Measurements from ENCODE around the gene ATP5MC3.
"Not testable (repeated sequence)": the region's sequence is repeated elsewhere in the genome, so short reads cannot be mapped to it uniquely, and the experiment has no call there.

Gene ATP5MC3

GRCh38 chr2:175181104-175181876 lies at the start of gene ATP5MC3:
Gene ATP5MC3 (minus strand): TSS chr2:175181710. CDS start chr2:175181393, 317 bp downstream.
- peaks cover 38% of the 10 kb centered on the region for H3K4me1 Mint-ChIP-seq (ENCODE audit: low read depth)
- peaks cover 3% of the 10 kb centered on the region for H3K9me3 Mint-ChIP-seq
- H3K4me3 Mint-ChIP-seq, result peak within 1 kb of the TSS; percentile 95
- peak; percentile 94 for DNase-seq
- H3K27ac Mint-ChIP-seq, result peak within 1 kb of the TSS; percentile 98
- H3K27me3 Mint-ChIP-seq, result no peaks in the 10 kb centered on the region
- peaks cover 58% of the 10 kb centered on the region for H3K36me3 Mint-ChIP-seq (ENCODE audit: low read depth)

- peaks cover 17% of the 10 kb centered on the region for H3K27me3 Mint-ChIP-seq
- H3K27ac Mint-ChIP-seq; H3K4me3 Mint-ChIP-seq; DNase-seq; H3K36me3 Mint-ChIP-seq (ENCODE audit: low read depth); H3K9me3 Mint-ChIP-seq: not testable (repeated sequence)
- H3K4me1 Mint-ChIP-seq (ENCODE audit: low read depth), result peaks cover 31% of the 10 kb centered on the region
Observed at GRCh38 chr2:175228601-175229000, 47.1 kb upstream of the ATP5MC3 start.

GRCh38 chr2:175228179-175228578 lies 46.7 kb upstream of the ATP5MC3 start:
- no peaks in the 10 kb centered on the region for H3K9me3 Mint-ChIP-seq
- no peak overlapping the region for H3K4me3 Mint-ChIP-seq
- H3K27me3 Mint-ChIP-seq, result peaks cover 21% of the 10 kb centered on the region
- H3K27ac Mint-ChIP-seq, result peak overlapping the region; percentile 2
- DNase-seq, result no peak
- peaks cover 27% of the 10 kb centered on the region for H3K4me1 Mint-ChIP-seq (ENCODE audit: low read depth)
- no peaks in the 10 kb centered on the region for H3K36me3 Mint-ChIP-seq (ENCODE audit: low read depth)

GRCh38 chr2:175227393-175227792 lies 45.9 kb upstream of the ATP5MC3 start:
- no peak overlapping the region for H3K27ac Mint-ChIP-seq
- H3K36me3 Mint-ChIP-seq (ENCODE audit: low read depth), result no peaks in the 10 kb centered on the region
- H3K27me3 Mint-ChIP-seq, result peaks cover 25% of the 10 kb centered on the region
- no peak for DNase-seq
- peaks cover 27% of the 10 kb centered on the region for H3K4me1 Mint-ChIP-seq (ENCODE audit: low read depth)
- no peaks in the 10 kb centered on the region for H3K9me3 Mint-ChIP-seq
- H3K4me3 Mint-ChIP-seq, result no peak overlapping the region

- H3K4me3 Mint-ChIP-seq, result no peak overlapping the region
- no peaks in the 10 kb centered on the region for H3K4me1 Mint-ChIP-seq (ENCODE audit: low read depth)
- no peak overlapping the region for H3K27ac Mint-ChIP-seq
- no peaks in the 10 kb centered on the region for H3K36me3 Mint-ChIP-seq (ENCODE audit: low read depth)
- peaks cover 54% of the 10 kb centered on the region for H3K27me3 Mint-ChIP-seq
- DNase-seq, result no peak
- no peaks in the 10 kb centered on the region for H3K9me3 Mint-ChIP-seq
Observed at GRCh38 chr2:175220075-175220474, 38.6 kb upstream of the ATP5MC3 start.

- DNase-seq, result no peak
- Mint-ChIP-seq H3K9me3 (no peaks in the 10 kb centered on the region), H3K27me3 (peaks cover 51% of the 10 kb centered on the region), H3K4me1 (ENCODE audit: low read depth) (no peaks in the 10 kb centered on the region), H3K36me3 (ENCODE audit: low read depth) (no peaks in the 10 kb centered on the region), H3K4me3 (no peak overlapping the region), H3K27ac (no peak overlapping the region)
Observed at GRCh38 chr2:175218551-175218950, 37.0 kb upstream of the ATP5MC3 start.

- Mint-ChIP-seq H3K4me3 (no peak overlapping the region), H3K27ac (no peak overlapping the region), H3K4me1 (ENCODE audit: low read depth) (peaks cover 8% of the 10 kb centered on the region), H3K9me3 (no peaks in the 10 kb centered on the region), H3K27me3 (peaks cover 14% of the 10 kb centered on the region), H3K36me3 (ENCODE audit: low read depth) (no peaks in the 10 kb centered on the region)
- no peak for DNase-seq
Observed at GRCh38 chr2:175207741-175208438, 26.4 kb upstream of the ATP5MC3 start.

- Mint-ChIP-seq H3K27me3 (peaks cover 15% of the 10 kb centered on the region), H3K4me3 (no peak overlapping the region), H3K27ac (no peak overlapping the region), H3K9me3 (no peaks in the 10 kb centered on the region), H3K36me3 (ENCODE audit: low read depth) (no peaks in the 10 kb centered on the region), H3K4me1 (ENCODE audit: low read depth) (peaks cover 8% of the 10 kb centered on the region)
- no peak for DNase-seq
Observed at GRCh38 chr2:175206866-175207265, 25.4 kb upstream of the ATP5MC3 start.

- Mint-ChIP-seq H3K27me3 (peaks cover 12% of the 10 kb centered on the region), H3K4me1 (ENCODE audit: low read depth) (peaks cover 8% of the 10 kb centered on the region), H3K27ac (no peak overlapping the region), H3K4me3 (no peak overlapping the region), H3K36me3 (ENCODE audit: low read depth) (no peaks in the 10 kb centered on the region), H3K9me3 (no peaks in the 10 kb centered on the region)
- no peak for DNase-seq
Observed at GRCh38 chr2:175205523-175205922, 24.0 kb upstream of the ATP5MC3 start.

- no peak overlapping the region for H3K27ac Mint-ChIP-seq
- DNase-seq, result peak; percentile 64
- no peaks in the 10 kb centered on the region for H3K9me3 Mint-ChIP-seq
- no peak overlapping the region for H3K4me3 Mint-ChIP-seq
- H3K4me1 Mint-ChIP-seq (ENCODE audit: low read depth), result peaks cover 8% of the 10 kb centered on the region
- H3K36me3 Mint-ChIP-seq (ENCODE audit: low read depth), result no peaks in the 10 kb centered on the region
- peaks cover 20% of the 10 kb centered on the region for H3K27me3 Mint-ChIP-seq
Observed at GRCh38 chr2:175203621-175204496, 22.3 kb upstream of the ATP5MC3 start.

GRCh38 chr2:175195012-175195411 lies 13.5 kb upstream of the ATP5MC3 start:
- DNase-seq, result no peak
- H3K4me1 Mint-ChIP-seq (ENCODE audit: low read depth), result peaks cover 3% of the 10 kb centered on the region
- H3K36me3 Mint-ChIP-seq (ENCODE audit: low read depth), result no peaks in the 10 kb centered on the region
- no peak overlapping the region for H3K27ac Mint-ChIP-seq
- no peaks in the 10 kb centered on the region for H3K9me3 Mint-ChIP-seq
- peaks cover 56% of the 10 kb centered on the region for H3K27me3 Mint-ChIP-seq
- H3K4me3 Mint-ChIP-seq, result no peak overlapping the region

GRCh38 chr2:175188761-175189160 lies 7.3 kb upstream of the ATP5MC3 start:
- H3K4me3 Mint-ChIP-seq, result no peak overlapping the region
- peaks cover 37% of the 10 kb centered on the region for H3K27me3 Mint-ChIP-seq
- H3K9me3 Mint-ChIP-seq, result no peaks in the 10 kb centered on the region
- H3K27ac Mint-ChIP-seq, result no peak overlapping the region
- H3K36me3 Mint-ChIP-seq (ENCODE audit: low read depth), result no peaks in the 10 kb centered on the region
- peaks cover 3% of the 10 kb centered on the region for H3K4me1 Mint-ChIP-seq (ENCODE audit: low read depth)
- DNase-seq, result no peak

- no peak overlapping the region for H3K27ac Mint-ChIP-seq
- H3K27me3 Mint-ChIP-seq, result peaks cover 31% of the 10 kb centered on the region
- no peak overlapping the region for H3K4me3 Mint-ChIP-seq
- no peak for DNase-seq
- H3K36me3 Mint-ChIP-seq (ENCODE audit: low read depth), result no peaks in the 10 kb centered on the region
- no peaks in the 10 kb centered on the region for H3K4me1 Mint-ChIP-seq (ENCODE audit: low read depth)
- H3K9me3 Mint-ChIP-seq, result no peaks in the 10 kb centered on the region
Observed at GRCh38 chr2:175187378-175187777, 5.9 kb upstream of the ATP5MC3 start.

- Mint-ChIP-seq H3K4me3 (no peak overlapping the region), H3K27ac (no peak overlapping the region), H3K4me1 (ENCODE audit: low read depth) (peaks cover 19% of the 10 kb centered on the region), H3K27me3 (peaks cover 3% of the 10 kb centered on the region), H3K9me3 (peaks cover 3% of the 10 kb centered on the region), H3K36me3 (ENCODE audit: low read depth) (peaks cover 34% of the 10 kb centered on the region)
- DNase-seq, result no peak
Observed at GRCh38 chr2:175183674-175184073, 2.2 kb upstream of the ATP5MC3 start.
